ENCODE measurements around the gene SMYD3. TPM values are rescaled to one million over a fixed set of nuclear protein-coding genes. Genes with fewer than 3 reads are reported as not detected.

The SMYD3 gene
- total and polyA plus RNA-seq, 10 of the 15 experiments (the other 5 are each of a cell fraction or from before 2014, with no cell fraction given) = 18.3 to 54.0 (median 24.8) TPM

GRCh38 chr1:245872475-245872874 is 634.6 kb downstream of the SMYD3 start:
- Histone ChIP-seq H3K27me3 (replicated peaks in 1 of 2; ENCODE audit: control insufficient read depth in 2 of 2, insufficient read depth in 2 of 2, low read length in 1 of 2) (no peaks in the 10 kb centered on the region), H3K4me1 (ENCODE audit: control insufficient read depth, insufficient read depth, low read length) (no peaks in the 10 kb centered on the region), H3K4me3 (no peak overlapping the region), H3K36me3 (ENCODE audit: control insufficient read depth in 2 of 2, insufficient read depth in 2 of 2, low read length in 1 of 2) (no peaks in the 10 kb centered on the region), H3K79me2 (ENCODE audit: control insufficient read depth, insufficient read depth, low read length) (no peaks in the 10 kb centered on the region), H3K9ac (ENCODE audit: control insufficient read depth, insufficient read depth, low read length) (no peak overlapping the region), H2AFZ (ENCODE audit: control insufficient read depth, low read depth, low read length) (no peak overlapping the region), H3K9me3 (replicated peaks; ENCODE audit: control insufficient read depth, insufficient read depth, low read length) (no peaks in the 10 kb centered on the region), H3K27ac (ENCODE audit: control insufficient read depth, insufficient read depth) (no peak overlapping the region), H4K20me1 (ENCODE audit: control insufficient read depth, insufficient read depth) (no peaks in the 10 kb centered on the region), H3K4me2 (ENCODE audit: control insufficient read depth, insufficient read depth) (no peak overlapping the region)
- 87% methylated on average over 8 of the region's 8 CpGs for WGBS (ENCODE audit: insufficient coverage, insufficient replicate concordance, low lambda C conversion rate, missing lambda C conversion rate)
- BruUV-seq (replicated peaks) = no TSS peak
- CTCF ChIA-PET = interaction anchor here (0.8 to 1.1 kb wide), 5 partner anchors 11 to 38 kb away, joined by 3 to 4 read pairs (median 3); no protein-coding TSS in a partner anchor
- intact Hi-C loops (cut with micrococcal nuclease; ENCODE audit: unreplicated experiment) (no loop called here), in situ Hi-C loops (cut with MboI) (no loop called here)
- FAIRE-seq (no peak), ATAC-seq (no peak), DNase-seq (ENCODE audit: low read depth, low spot score) (no peak)
- POLR2A ChIA-PET = no interaction called here
- SMC1A ChIA-PET (ENCODE audit: uncharacterized antibody, unreplicated experiment) = interaction anchor here (0.9 to 1.1 kb wide), 3 partner anchors 9 to 118 kb away, joined by 3 to 4 read pairs (median 3); no protein-coding TSS in a partner anchor
- TF ChIP-seq NRF1 (conservative IDR thresholded peaks at IDR 0.05; ENCODE audit: low read depth, low read length) (no peak), CUX1 (IDR thresholded peaks at IDR 0.05; ENCODE audit: insufficient replicate concordance, low read depth, low read length) (no peak), ZBTB4 (CRISPR knock-in tag; IDR thresholded peaks at IDR 0.05) (no peak), TAF1 (IDR thresholded peaks at IDR 0.05; ENCODE audit: borderline replicate concordance, low read depth, low read length) (no peak)
- RAD21 ChIA-PET (ENCODE audit: unreplicated experiment) = no interaction called here
